Neural cell (in vitro differentiated cells): ENCODE results near the gene CYREN. TPM values are rescaled to one million over a fixed set of nuclear protein-coding genes. Genes with fewer than 3 reads are reported as not detected.

Source experiments
- H2AFZ ChIP-seq: fragments of 200-600, 300-800 bp; sonication (generic), shearing (Covaris generic); 2 replicates; pipeline ENCODE4 v1.6.0; 2014; ENCODE audit warnings: low read depth, mild to moderate bottlenecking, antibody characterized with exemption, low read length, moderate library complexity
- H3F3A ChIP-seq: fragments of 200-600 bp; shearing (Covaris generic); 2 replicates; pipeline ENCODE4 v1.6.1; 2016; ENCODE audit warnings: mild to moderate bottlenecking, moderate library complexity, mixed read lengths, antibody characterized with exemption, low read length; ENCODE audit not compliant: insufficient read depth, poor library complexity, severe bottlenecking
- H3K27ac ChIP-seq: fragments of 200-600, 300-800 bp; sonication (generic), shearing (Covaris generic); 2 replicates; pipeline ENCODE4 v1.5.1; 2014; ENCODE audit warnings: mild to moderate bottlenecking, low read length, moderate library complexity
- H3K27me3 ChIP-seq: fragments of 300-800, 200-600 bp; sonication (generic), shearing (Covaris generic); 2 replicates; pipeline ENCODE4 v1.6.0; 2014; ENCODE audit warnings: mild to moderate bottlenecking, low read depth, low read length, moderate library complexity; ENCODE audit not compliant: insufficient read depth
- H3K36me3 ChIP-seq: fragments of 300-800, 200-600 bp; sonication (generic), shearing (Covaris generic); 2 replicates; pipeline ENCODE4 v1.5.1; 2014; ENCODE audit warnings: mild to moderate bottlenecking, antibody characterized with exemption, low read length, moderate library complexity; ENCODE audit not compliant: insufficient read depth
- H3K4me2 ChIP-seq: fragments of 300-800, 200-600 bp; sonication (generic), shearing (Covaris generic); 2 replicates; pipeline ENCODE4 v1.6.0; 2014; ENCODE audit warnings: mild to moderate bottlenecking, low read length
- H3K4me3 ChIP-seq: fragments of 300-800, 200-600 bp; sonication (generic), shearing (Covaris generic); 2 replicates; pipeline ENCODE4 v1.5.1; 2014; ENCODE audit warnings: mild to moderate bottlenecking, low read length, moderate library complexity
- H3K79me2 ChIP-seq: fragments of 200-600 bp; shearing (Covaris generic); replicated peaks from 2 replicates; pipeline ENCODE4 v1.6.0; 2014; ENCODE audit warnings: mild to moderate bottlenecking, low read length, moderate library complexity; ENCODE audit not compliant: insufficient read depth
- H3K9ac ChIP-seq: fragments of 300-800, 200-600 bp; sonication (generic), shearing (Covaris generic); 2 replicates; pipeline ENCODE4 v1.6.1; 2016; ENCODE audit warnings: mild to moderate bottlenecking, low read length, mixed read lengths
- H3K9me2 ChIP-seq: fragments of 200-600 bp; shearing (Covaris generic); 2 replicates; pipeline ENCODE4 v1.6.1; 2016; ENCODE audit warnings: mild to moderate bottlenecking, low read length, mixed read lengths; ENCODE audit not compliant: insufficient read depth
- H3K9me3 ChIP-seq: fragments of 200-600, 300-800 bp; sonication (generic), shearing (Covaris generic); 2 replicates; pipeline ENCODE4 v1.6.1; 2016; ENCODE audit warnings: mild to moderate bottlenecking, mixed run types, low read length, moderate library complexity, mixed read lengths
- H4K20me1 ChIP-seq: fragments of 200-600 bp; shearing (Covaris generic); 2 replicates; pipeline ENCODE4 v1.6.1; 2016; ENCODE audit warnings: mild to moderate bottlenecking, mixed run types; ENCODE audit not compliant: insufficient read depth
- CTCF ChIP-seq: fragments of 450-650 bp; IDR thresholded peaks from 2 replicates; pipeline ENCODE4 v1.5.1; 2014; ENCODE audit warnings: antibody characterized with exemption, mild to moderate bottlenecking, moderate library complexity; ENCODE audit not compliant: poor library complexity, severe bottlenecking
- EP300 ChIP-seq: fragments of 450-650 bp; conservative IDR thresholded peaks from 2 replicates; pipeline ENCODE4 v1.6.1; 2014; ENCODE audit warnings: antibody characterized with exemption, mild to moderate bottlenecking, moderate library complexity; ENCODE audit not compliant: poor library complexity, severe bottlenecking
- EZH2 ChIP-seq: fragments of 200-600, 300-800 bp; shearing (Covaris generic), sonication (generic); IDR thresholded peaks from 2 replicates; pipeline ENCODE4 v1.6.1; 2014; ENCODE audit warnings: antibody characterized with exemption, low read length, borderline replicate concordance, mild to moderate bottlenecking; ENCODE audit not compliant: insufficient read depth, poor library complexity, severe bottlenecking
- MXI1 ChIP-seq: fragments of 450-650 bp; conservative IDR thresholded peaks from 2 replicates; pipeline ENCODE4 v1.6.1; 2014; ENCODE audit warnings: antibody characterized with exemption, mild to moderate bottlenecking; ENCODE audit not compliant: poor library complexity, severe bottlenecking
- POLR2AphosphoS5 ChIP-seq: IDR thresholded peaks from 2 replicates; pipeline ENCODE4 v1.6.1; 2012
- RAD21 ChIP-seq: fragments of 450-650 bp; conservative IDR thresholded peaks from 2 replicates; pipeline ENCODE4 v1.6.1; 2014; ENCODE audit warnings: antibody characterized with exemption, mild to moderate bottlenecking, moderate library complexity
- REST ChIP-seq: IDR thresholded peaks from 2 replicates; pipeline ENCODE4 v1.6.1; 2012; ENCODE audit warnings: borderline replicate concordance
- SMC3 ChIP-seq: fragments of 450-650 bp; conservative IDR thresholded peaks from 2 replicates; pipeline ENCODE4 v1.6.1; 2014; ENCODE audit warnings: antibody characterized with exemption, mild to moderate bottlenecking, moderate library complexity; ENCODE audit not compliant: poor library complexity
- TAF1 ChIP-seq: IDR thresholded peaks from 2 replicates; pipeline ENCODE4 v1.6.1; 2012; ENCODE audit warnings: low read depth
- polyA plus RNA-seq: library from polyadenylated mRNA; depleted of rRNA; stranded (reverse); fragments of >200 nt; gene quantifications from 2 replicates; pipeline ENCODE4 v1.2.3, GENCODE V29; 2014

Gene CYREN
- polyA plus RNA-seq, 1 donor from 2014 or later = 6.7 TPM

GRCh38 chr7:135151533-135151932 lies 19.0 kb downstream of the CYREN start:
- no peak overlapping the region for H2AFZ ChIP-seq
- H3K4me2 ChIP-seq = no peak overlapping the region
- no peaks in the 10 kb centered on the region for H3K9me2 ChIP-seq
- no peaks in the 10 kb centered on the region for H3F3A ChIP-seq
- no peak overlapping the region for H3K27ac ChIP-seq
- H3K36me3 ChIP-seq = no peaks in the 10 kb centered on the region
- H3K27me3 ChIP-seq = no peaks in the 10 kb centered on the region
- no peaks in the 10 kb centered on the region for H3K79me2 ChIP-seq
- no peaks in the 10 kb centered on the region for H4K20me1 ChIP-seq
- no peak overlapping the region for H3K4me3 ChIP-seq
- H3K9me3 ChIP-seq = no peaks in the 10 kb centered on the region
- H3K9ac ChIP-seq = no peak overlapping the region
- TF ChIP-seq EZH2 (no peak), SMC3 (no peak), MXI1 (no peak), CTCF (no peak), POLR2AphosphoS5 (no peak), TAF1 (no peak)

GRCh38 chr7:135151132-135151531 lies 19.4 kb downstream of the CYREN start:
- Histone ChIP-seq H4K20me1 (no peaks in the 10 kb centered on the region), H3K27ac (no peak overlapping the region), H3K36me3 (no peaks in the 10 kb centered on the region), H3K9ac (no peak overlapping the region), H2AFZ (no peak overlapping the region), H3K27me3 (no peaks in the 10 kb centered on the region), H3F3A (no peaks in the 10 kb centered on the region), H3K9me3 (no peaks in the 10 kb centered on the region), H3K4me3 (no peak overlapping the region), H3K79me2 (no peaks in the 10 kb centered on the region), H3K9me2 (no peaks in the 10 kb centered on the region), H3K4me2 (no peak overlapping the region)
- TF ChIP-seq POLR2AphosphoS5 (no peak), EZH2 (no peak), RAD21 (no peak), TAF1 (no peak), MXI1 (no peak), REST (no peak), EP300 (no peak), CTCF (no peak), SMC3 (no peak)
